HG03097 (cell line): Measurements from ENCODE around the gene CLDND2.
"Not testable (repeated sequence)": the region's sequence is repeated elsewhere in the genome, so short reads cannot be mapped to it uniquely, and the experiment has no call there.

Source experiments
- ATAC-seq: cut with Tn5 transposase; IDR thresholded peaks from one replicate; pipeline ENCODE4 v1.9.1; 2021; ENCODE audit not compliant: unreplicated experiment, low FRiP score

The CLDND2 gene

GRCh38 chr19:51368366-51369282 lies at the start of gene CLDND2:
Gene CLDND2, minus strand, starts transcription at chr19:51369003. Its CDS starts 426 bp downstream, at chr19:51368577.
- no peak for ATAC-seq

DNA sequence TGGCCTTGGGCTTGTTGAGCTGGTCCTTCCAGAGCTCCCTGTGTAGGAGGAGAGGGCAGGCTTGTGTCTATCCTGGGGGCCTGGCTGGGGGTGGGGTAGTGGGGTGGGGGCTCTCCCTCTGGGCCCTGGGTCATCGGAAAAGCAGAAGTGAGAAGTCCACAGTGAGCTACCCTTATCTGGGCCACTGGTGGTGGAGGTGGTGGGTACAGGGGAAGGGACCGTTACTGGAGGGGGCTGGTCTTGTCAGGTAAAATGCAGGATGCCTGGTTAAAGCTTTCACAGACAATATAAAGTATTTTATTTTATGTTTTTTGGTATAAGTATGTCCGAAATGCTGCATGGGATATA lies 49.0 kb upstream of the CLDND2 start:
- peak; percentile 14 for ATAC-seq

GRCh38 chr19:51417107-51417809 lies 48.5 kb upstream of the CLDND2 start, which contains the start of gene SIGLEC10:
Gene SIGLEC10, minus strand, starts transcription at chr19:51417642. Its CDS starts 61 bp downstream, at chr19:51417581.
- ATAC-seq: peak; percentile 55

GRCh38 chr19:51416422-51416821 lies 47.6 kb upstream of the CLDND2 start:
- not testable (repeated sequence) for ATAC-seq

DNA sequence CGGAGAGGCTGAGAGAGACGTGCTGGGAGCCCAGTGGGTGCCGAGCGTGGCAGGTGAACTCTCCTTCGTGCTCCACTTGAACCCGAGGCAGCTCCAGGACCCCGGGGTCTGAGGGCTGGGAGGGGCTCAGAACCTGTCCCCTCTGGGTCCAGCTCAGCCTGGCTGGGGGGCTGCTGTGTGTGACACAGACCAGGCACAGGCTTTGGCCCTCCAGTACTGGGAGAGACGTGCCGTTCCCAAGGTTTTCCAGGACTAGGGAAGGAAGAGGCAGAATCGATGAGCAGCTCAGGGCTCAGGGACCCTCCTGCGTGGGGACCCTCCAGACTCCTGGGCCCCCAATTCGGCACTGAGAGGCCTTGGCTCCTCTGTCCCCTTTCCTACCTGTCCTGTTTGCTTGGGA lies 46.4 kb upstream of the CLDND2 start:
- no peak for ATAC-seq

- no peak for ATAC-seq
These were observed 42.3 kb upstream of the CLDND2 start for GRCh38 chr19:51410950-51411748.

DNA sequence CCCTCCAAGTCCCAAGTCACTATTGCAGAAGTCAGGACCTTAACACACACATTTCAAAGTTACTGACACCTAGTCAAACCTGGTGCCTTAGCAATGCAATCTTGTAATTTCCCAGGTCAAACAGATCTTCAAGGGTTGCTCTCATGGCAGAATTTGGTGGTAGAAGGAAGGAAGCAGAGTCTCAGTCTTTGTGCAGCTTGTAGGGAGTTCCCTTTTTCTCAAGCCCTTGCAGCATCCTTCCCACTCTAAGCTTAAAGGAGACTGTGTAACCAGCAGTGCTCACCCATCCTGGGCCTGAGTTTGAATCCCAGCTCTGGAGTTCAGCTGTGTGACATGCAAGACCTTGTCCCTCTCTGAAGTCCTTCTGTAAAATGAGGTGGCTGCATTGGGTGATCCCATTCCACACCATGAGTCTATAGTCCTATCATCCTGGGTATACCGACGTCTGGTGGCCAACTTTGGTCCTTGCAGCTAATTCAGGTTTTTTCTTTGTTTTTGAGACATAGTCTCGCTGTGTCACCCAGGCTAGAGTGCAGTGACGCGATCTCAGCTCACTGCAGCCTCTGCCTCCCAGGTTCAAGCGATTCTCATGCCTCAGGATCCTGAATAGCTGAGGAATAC lies 38.8 kb upstream of the CLDND2 start:
- ATAC-seq: no peak

DNA sequence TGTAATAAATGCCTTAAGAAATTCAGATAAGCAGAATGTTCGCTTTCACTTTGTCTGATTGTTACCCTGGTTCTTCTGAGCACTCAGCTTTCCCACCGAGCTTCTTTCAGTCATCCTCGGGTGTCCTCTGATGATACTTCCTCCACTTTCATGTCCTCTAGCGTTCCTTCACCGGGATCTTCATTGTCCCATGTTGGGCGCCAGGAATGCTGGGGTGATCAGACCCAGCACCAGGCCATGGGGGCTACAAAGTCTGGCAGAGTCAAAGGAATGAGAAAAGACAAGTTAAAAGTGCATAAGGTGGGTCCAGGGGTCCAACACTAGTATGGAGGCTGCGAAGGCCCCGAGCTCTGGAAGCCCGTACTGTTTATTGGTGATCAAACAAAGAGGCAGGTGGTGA lies 33.3 kb upstream of the CLDND2 start:
- no peak for ATAC-seq

GRCh38 chr19:51399936-51400335 lies 31.1 kb upstream of the CLDND2 start:
- not testable (repeated sequence) for ATAC-seq

DNA sequence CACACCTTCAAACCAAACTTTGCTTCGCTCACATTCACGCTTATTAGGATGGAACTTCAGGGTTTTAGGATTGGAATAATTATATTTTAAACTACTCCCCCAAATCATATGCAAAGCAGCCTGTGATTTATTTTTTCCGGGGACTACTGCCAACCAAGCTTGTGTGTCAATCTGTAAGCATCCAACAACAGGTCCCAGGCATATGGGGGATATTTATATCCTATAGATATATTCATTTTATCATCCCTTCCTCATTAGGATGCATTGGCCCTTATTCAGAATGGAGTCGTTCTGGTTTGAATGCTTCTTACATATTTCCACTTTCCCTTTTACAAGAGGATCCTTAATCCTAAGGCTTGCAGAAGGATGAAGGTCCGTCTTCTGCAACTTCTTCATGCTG lies 30.4 kb upstream of the CLDND2 start:
- no peak for ATAC-seq

GRCh38 chr19:51398096-51398704 lies 29.4 kb upstream of the CLDND2 start:
- no peak for ATAC-seq

- ATAC-seq: not testable (repeated sequence)
These were observed 28.6 kb upstream of the CLDND2 start for GRCh38 chr19:51397453-51397852.

- no peak for ATAC-seq
These were observed 27.4 kb upstream of the CLDND2 start for GRCh38 chr19:51396175-51396574.

GRCh38 chr19:51394050-51394836 lies 25.4 kb upstream of the CLDND2 start:
- peak; percentile 92 for ATAC-seq

DNA sequence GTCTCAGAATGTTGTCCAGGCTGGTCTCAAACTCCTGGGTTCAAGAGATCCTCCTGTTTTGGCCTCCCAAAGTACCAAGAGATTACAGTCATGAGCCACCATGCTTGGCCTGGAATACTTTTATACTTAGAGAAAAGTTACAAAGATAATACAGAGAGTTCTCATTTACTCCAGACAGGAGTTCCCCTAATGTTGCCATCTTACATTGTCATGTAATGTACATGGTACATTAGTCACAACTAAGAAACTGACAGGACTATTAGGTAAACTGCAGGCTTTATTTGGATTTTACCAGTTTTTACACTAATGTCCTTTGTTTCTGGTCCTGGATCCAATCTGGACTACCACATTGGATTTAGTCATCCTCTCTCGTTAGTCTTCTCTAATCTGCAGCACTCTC lies 23.9 kb upstream of the CLDND2 start:
- no peak for ATAC-seq

DNA sequence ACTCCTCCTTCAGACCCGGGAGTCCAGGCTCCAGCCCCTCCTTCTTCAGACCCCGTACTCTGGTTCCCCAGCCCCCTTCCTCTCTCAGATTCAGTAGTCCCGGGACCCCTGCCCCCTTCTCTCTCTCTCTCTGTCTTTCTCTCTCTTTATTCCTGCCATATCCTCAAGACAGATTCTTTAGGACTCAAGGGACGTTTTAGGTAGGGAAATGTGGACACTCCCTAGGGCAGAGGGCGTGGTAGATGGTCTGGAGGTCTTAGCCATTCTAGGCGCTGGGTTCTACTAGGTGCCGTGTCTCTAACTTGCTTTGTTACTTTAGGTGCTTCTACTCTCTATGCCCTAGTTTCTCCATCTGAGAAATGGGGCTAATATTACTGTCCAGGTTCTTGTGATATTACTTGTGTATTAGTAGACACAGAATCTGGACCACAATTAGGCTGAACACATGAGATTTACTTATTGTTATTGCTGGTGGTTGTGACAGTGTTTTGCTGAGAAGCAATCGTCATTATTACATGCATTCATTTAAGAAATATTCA lies 22.3 kb upstream of the CLDND2 start:
- no peak for ATAC-seq

DNA sequence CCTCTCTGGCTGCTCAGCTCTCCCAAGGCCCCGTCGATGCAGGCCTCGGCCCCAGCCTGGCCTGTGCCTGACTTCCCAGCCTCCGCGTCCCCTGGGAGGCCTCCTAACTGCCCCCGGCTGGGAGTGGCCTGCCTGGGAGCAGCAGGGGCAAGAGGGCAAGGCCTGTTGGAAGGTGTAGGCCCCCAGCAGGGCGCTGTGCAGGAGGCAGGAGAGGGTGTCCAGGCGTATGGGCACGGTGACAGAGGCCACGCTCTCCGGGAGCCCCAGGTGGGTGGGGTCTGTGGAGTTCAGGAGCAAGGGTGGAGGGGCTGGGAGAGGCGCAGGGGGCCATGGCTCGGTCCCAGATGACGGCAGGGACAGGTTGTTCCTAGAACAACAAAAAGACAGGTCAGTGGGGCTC lies 20.3 kb upstream of the CLDND2 start:
- ATAC-seq: no peak

GRCh38 chr19:51387924-51388389 lies 19.2 kb upstream of the CLDND2 start, which contains the start of gene LIM2:
Gene LIM2, minus strand, starts transcription at chr19:51387974. Its CDS starts 531 bp downstream, at chr19:51387443.
- no peak for ATAC-seq
